ENCODE data around the gene WAPL.

The WAPL gene

DNA sequence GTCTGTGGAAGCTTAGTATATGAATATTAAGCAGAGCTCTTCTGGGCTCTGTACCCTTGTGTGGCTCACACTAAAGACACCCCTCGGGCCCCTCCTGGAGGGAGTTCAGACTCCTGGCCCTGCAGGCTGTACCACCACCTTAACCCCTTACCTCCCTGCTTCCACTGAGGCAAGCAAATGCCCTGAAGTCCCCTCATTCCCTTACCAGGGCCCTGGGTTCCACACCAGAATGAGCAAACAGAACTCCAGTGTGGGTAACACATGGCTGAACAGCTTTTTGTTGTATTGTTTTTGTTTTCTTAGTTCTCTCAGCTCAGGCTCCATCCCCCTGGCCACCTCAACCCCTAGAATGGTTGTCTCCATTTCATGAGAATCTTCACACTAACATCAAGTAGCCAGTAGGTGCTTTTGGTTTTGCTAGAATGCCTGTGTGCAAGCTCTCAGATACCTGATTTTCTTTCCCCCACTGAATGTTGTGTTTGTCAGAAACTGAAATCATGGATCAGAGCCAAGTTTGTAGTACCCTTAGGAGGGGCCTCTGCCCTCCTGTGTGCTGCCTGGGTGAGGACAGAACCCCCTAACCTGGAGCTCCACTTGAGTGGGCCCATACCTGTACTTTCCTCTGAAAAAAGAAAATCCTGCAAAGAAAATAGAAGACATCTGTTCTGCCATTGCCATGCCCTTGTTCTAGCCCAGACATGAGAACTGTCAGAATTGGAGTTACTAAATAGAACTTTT lies 2.8 kb upstream of the WAPL start:
- DNase-seq, result no peak

DNA sequence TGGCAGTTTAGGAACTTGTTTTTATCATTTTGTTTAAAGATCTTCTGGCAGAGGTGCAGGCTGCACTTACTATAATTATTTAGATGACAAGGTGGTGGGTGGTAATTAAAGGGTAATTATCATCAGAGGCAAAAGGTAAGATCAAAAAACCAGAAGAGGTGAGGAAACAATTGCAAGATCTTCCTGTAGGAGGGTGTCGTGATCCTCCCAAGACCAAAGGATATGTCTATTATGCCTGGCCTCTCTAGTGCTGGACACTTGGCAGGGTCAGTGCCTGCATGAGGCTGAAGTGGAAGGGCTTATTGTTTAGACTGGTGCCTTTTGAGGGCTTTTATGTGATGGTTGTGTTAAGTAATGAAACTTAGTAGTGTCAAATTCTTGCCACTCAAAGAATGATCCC lies 1.8 kb upstream of the WAPL start:
- DNase-seq, result no peak

DNA sequence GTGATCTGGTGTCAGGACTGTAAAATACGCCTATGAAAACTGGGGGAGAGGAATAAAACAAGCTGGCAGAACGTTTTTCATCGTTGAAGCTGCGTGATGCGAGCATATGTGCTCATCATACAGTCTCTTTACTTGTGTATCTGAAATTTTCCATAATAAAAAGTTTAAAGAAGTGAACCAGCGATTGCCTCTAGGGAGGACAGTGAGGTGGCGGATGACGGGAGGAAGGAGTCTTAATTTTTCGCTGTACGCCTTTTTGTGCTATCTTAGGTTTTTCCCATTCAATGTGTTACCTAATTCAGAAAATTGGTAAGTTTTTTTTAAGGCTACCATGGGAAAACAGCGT lies 891 bp upstream of the WAPL start:
- DNase-seq, result no peak

DNA sequence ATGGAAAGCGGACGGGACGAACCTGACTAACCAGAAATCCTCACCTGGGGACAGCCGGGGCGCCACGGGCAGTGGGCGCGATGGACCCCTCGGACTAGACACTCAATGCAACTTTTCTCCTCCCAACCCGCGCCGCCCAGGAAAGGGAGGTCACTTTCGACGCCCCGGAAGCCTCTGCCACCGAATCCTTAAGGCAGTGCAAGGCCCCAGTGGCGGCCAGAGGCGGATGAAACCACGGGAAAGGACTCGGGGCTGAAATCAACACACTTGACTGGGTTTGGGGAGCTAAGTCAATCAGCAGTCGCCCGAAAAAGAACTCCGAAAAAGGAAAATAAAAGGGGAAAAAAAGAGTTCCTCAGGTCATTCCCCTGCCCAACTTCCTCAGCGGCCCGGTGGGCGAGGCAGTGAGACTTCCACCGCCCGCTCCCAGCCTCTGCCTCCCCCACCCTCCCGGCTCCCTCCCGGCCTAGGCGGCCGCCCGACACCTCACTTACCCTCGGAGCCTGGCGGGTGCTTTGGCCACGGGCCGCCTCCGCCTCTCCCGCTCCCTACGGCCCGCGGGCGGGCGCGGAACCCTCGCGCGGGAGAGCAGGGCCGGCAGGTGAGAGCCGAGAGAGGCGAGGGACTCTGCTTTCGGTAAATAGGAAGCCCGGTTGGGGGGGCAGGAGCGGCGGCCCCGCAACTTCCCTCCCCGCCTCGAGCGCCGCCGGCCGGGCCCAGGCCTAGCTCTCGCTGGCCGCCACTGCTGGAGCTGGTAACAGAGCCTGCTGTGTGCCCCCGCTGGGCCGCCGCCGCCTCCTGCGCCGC lies 518 bp downstream of the WAPL start:
- peak; percentile 39 for DNase-seq

DNA sequence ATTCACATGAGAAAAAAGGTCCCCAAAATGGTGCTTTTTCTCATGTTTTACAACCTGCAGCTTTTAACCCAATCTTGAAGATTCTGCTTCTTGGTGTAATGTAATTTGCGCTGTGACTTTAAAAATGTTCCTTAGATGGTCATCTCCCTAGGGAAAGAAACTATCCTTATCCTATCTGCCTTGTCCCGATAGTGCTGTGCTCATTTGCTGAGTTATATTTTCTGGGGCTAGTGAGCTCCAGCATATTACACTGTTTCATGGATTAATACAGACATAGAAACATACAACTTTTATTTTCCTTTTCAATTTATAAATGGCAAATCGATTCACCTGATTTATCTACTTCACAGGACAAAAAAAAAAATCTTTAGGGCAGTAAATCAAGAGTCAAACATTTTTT lies 2.8 kb downstream of the WAPL start:
- no peak for DNase-seq

DNA sequence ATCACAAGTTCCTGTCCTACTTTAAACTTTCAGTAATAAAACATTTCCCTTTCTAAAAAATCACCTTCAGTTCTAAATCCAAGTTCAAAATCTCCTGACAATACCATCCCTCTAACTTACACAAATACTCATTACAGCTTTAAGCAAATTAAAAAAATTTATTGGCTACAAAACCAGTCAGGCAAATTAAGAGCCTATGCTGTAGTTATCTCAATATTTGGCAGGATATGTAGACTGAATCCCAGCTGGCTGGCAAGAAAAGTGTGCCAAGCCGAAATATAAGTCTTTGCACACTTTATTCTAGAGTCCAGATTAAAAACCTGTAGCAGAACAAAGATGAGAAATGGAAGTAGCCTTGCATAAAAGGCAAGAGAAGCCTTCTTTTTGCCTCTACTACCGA lies 9.5 kb downstream of the WAPL start:
- no peak for DNase-seq

DNA sequence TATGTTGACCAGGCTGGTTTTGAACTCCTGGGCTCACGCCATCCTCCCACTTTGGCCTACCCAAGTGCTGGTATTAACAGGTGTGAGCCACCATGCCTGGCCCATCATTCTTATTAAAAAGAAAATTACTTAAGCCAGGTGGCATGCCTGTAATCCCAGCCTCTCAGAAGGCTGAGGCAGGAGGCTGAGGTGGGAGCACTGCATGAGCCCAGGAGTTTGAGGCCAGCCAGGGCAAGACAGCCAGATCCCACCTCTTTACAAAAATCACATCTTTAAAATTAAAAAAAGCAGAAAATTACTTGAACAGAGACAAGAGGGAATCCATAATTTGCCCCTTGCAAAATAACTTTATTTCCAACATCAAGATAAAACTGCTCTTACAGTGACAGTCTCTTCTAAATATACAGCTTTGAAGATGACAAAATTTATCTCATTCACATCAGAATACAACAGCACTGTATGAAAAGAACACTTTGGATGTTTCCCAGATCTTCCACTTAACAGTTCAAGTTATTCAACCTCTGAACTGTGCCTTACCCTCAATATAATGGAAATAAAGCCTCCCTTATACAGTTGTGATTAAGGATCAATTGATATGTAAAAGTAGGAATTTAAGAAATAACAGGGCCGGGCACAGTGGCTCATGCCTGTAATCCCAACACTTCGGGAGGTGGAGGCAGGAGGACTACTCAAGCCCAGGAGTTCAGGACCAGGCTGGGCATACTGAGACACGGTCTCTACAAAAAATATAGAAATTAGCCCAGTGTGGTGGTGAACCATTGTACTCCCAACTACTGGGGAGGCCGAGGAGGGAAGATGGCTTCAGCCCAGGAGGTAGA lies 10.3 kb downstream of the WAPL start:
- DNase-seq, result no peak

DNA sequence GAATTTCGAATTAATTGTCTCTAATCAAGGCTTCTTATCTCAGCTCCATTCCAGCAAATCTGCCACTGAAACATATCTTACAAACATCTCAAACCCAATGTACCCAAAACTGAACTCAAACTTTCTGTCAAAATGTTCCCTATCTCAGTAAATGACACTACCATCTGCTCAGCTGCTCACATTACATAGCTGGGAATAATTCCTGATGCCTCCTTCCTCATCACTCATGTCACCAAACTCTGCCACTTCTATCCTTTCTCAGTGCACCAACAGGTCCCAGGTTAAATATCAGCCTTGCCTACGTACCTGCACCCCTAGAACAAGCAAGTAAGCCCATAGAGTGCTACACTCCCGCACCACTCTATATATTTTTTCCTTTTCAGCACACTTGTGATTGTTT lies 12.4 kb downstream of the WAPL start:
- DNase-seq, result no peak

DNA sequence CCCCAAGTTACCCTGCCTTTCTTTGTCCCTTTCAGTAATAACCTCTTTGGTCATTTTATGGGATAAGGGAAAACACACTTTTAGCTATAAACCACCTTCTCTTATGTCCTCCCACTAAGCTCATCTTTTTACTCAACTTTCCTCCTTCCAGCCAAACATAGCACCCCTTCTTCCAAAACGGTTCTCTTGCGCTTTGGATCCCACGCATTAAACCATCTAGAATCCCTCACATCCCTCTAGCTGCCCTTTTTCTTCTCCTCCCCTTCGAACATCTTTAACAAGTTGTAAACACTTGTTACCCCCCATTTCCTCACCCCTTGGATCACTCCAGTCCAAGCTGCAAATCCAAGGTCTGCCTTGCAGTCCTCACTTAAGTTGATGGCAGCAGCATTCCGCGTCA lies 13.4 kb downstream of the WAPL start:
- DNase-seq, result no peak

DNA sequence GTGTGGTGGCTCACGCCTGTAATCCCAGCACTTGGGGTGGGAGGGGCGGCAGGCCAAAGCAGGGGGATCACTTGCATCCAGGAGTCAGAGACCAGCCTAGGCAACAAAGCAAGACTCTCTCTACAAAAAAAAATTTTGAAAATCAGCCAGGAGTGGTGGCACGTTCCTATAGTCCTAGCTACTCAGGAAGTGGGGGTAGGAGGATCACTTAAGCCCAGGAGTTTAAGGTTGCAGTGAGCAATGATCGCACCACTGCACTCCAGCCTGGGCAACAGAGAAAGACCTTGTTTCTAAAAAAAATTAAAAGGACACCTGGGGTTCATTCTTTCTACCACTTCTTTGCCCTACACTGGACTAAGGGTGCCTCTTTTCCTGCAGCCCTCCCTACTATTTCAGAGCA lies 15.1 kb downstream of the WAPL start:
- DNase-seq, result no peak

DNA sequence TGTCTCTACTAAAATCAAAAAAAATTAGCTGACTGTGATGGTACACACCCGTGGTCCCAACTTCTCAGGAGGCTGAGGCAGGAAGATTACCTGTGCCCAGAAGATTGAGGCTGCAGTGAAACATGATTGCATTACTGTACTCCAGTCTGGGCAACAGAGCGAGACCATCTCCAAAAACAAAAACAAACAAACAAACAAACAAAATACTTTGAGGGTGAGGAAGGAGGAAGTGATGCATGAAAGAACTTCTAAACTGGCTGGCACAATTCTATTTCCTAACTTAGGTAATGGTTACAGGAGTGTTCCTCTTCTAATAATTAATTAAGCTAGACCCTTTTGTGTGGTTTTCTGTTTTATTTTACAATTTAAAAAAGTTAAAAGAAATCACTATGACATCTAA lies 15.5 kb downstream of the WAPL start:
- no peak for DNase-seq

DNA sequence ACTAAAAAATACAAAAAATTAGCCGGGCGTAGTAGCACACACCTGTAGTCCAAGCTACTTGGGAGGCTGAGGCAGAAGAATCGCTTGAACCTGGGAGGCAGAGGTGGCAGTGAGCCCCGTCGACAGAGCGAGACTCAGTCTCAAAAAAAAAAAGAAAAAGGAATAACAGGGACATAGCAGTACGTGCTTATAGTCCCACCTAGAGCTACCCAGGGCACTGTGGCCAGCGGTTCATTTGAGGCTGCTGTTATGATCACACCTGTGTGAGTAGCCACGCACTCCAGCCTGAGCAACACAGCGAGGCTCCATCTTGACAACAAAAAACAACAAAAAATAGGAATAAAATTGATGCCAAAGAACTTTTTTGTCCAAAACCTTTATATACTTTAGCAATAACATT lies 17.1 kb downstream of the WAPL start:
- DNase-seq, result no peak

DNA sequence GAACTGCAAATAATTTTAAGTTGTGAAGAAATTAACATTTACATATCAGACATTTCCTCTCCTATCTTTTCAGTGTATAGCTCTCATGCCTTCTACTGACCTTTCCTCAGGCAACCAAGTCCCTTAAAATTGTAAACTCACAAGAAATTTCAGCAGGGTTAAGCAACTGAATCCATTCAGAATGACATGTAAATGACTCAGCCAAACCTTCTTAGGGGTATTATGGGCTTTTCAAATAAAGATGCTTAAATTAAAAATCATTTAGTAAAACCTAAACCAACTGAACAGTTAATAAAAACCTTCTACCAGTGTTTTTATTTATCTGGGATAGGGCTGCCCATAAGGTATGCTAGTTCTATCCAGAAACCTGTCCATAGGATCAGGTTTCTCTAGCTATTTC lies 20.7 kb downstream of the WAPL start:
- DNase-seq, result no peak

DNA sequence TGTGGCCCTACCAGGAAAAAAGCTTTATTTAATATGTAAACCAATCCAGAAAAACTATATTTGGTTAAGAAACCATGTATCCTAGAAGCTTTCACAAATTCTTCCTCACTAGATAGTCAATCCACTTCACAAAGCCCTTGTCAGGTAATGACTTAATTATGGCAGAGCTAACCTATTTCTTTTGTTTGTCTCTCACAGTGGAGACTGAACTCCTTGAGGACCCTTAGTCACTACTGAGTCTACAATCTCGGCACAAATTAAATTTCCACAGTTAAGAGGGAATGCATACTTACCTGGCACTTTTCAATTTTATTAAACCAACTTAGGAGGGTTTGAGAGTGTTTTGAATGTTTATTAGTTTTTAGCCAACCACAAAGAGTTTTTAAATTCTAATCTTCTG lies 23.0 kb downstream of the WAPL start:
- no peak for DNase-seq

DNA sequence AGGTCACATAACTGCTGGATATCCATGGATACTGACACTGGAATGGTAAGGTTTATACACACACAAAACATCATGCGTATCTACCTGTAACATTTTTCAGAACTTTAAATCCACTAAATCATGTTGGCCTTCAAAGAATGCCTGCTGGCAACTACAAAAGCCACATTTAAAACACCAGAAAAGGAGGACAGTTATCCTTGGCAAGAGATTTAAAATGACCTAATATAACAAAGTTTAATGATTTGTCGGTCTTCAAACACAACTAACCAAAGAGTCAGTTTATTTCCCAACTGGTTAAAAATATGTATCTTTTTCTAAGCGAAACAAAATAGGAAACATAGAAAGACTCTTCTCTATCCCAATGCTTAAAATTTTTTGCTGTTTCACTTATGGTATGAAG lies 24.0 kb downstream of the WAPL start:
- DNase-seq, result no peak

DNA sequence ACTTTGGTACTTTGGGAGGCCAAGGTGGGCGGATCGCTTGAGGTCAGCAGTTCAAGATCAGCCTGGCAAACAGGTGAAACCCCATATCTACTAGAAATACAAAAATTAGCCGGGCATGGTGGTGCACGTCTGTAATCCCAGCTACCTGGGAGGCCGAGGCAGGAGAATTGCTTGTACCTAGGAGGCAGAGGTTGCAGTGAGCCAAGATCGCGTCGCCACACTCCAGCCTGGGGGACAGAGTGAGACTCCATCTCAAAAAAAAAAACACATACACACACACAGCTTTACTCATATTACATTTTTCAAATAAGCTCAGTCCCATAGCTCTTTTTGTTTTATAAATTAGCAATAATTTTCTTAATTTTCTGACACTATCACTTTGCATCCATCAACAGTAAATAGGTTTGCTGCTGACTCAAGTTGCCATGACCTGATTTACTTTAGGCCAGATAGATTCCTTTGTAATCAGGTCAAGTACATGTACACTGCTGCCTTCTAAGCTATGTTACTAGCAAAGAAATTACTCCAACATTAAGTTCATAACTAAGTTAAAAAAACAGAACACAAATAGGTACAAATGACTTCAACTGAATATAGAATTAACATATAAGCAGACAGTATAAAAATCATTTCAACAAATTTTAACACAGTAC lies 31.5 kb downstream of the WAPL start:
- no peak for DNase-seq

DNA sequence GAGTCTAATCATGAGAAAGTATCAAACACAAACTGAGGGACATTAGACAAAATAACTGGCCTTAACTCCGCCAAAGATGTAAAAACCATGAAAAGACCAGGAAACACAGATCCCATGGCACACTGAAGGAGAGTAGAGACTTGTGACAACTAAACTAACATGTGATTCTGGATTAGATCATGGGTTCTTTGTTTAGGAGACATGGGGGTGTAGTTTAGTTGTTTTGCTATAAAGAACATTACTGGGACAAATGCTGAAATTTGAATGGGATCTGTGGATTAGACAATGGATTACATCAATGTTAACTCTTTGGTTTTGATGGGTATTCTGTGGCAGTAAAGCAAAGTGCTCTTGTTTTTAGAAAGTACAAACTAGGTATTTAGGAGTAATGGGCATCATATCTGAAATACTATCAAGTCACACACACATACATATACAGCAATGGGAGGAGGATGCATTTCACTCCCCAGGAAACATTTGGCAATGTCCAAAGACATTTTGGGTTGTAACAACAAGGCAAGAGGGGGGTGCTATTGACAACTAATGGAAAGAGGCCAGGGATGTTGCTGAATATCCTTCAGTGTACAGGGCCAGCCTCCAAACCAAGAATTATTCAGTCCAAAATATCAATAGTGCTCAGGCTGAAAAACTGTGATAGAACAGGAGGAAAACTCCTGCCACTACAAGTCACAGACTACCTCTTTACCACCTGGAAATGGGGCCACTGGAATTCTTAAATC lies 32.4 kb downstream of the WAPL start:
- DNase-seq, result no peak

DNA sequence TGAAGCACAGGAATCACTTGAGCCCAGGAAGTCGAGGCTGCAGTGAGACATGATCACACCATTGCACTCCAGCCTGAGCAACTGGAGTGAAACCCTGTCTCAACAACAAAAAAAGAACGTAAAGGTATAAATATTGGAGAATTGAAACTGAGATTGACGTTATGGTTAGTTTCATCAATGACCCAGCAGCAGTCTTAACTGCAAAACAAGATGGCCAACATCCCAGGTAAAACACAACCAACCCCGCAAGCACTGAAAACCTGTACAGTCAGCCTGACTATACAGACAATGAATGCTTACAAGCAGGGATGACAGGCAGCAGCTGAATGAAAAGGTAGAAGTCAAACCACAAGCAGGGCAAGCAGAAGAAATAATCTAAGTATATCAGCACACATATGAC lies 34.7 kb downstream of the WAPL start:
- DNase-seq, result no peak

DNA sequence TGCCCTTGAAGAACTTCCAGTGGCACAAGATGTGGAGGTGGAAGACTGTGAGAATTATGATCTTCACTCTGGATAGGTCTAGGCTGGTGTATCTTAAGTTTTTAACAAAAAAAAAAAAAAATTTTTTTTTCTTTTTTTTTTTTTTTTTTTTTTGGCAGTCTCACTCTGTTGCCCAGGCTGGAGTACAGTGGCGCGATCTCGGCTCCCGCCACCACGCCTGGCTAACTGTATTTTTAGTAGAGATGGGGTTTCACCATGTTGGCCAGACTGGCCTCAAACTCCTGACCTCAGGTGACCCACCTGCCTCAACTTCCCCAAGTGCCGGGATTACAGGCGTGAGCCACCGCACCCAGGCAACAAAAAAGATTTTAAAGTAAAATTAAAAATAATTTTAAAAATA lies 37.9 kb downstream of the WAPL start:
- DNase-seq, result no peak

DNA sequence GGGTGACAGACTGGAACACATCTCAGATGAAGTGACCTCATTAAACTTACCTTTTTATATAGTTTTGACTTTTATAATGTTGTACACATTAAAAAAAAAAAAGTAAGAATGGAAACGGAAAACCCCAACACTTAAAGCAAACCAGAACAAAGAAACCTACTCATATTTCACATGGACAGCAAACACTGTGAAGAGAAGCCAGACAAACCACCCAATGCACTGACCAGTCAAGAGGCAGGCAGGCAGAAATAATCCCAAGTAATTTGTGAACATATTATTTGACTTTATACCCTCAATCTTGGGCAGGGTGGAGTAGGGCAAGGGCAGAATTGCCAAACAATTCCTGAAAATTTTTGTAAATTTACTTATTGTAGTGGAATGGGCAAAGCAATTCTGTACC lies 39.8 kb downstream of the WAPL start:
- no peak for DNase-seq

DNA sequence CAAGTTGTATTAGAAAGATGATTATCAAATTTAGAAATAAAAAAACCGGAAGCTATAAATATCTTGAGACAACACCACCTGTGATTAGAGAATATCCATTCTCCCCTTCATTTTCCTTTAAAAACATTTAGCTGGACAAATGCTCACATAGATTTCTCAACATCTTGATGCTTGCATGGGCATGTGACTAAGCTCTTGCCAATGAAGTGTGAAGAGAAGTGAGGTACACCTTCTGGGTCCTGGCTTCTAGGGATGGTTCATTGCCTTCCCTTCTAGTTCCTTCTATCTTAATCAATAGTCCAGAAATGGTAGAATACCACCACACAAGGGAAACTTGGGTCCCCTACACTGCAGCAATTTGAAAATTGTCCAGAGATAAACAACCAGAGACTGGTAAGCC lies 41.0 kb downstream of the WAPL start:
- DNase-seq, result no peak

DNA sequence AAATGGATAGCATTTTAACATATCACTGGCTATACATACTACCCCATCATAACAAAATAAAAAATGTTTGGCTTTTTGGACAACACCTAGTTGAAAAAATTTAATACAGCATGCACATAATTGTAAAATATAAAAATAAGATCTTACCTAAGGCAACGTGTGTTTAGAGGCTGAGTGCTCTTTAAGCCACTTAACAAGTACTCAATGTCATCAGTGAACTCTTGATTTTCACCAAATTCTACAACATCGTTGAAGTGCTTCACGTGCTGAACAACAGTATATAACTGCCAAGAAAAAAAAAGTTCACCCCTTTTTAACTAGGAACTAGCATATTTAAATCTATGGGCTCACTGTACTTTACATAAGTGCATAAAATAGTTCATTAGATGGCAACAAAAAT lies 49.5 kb downstream of the WAPL start:
- no peak for DNase-seq
